Panc1 (cell line): ENCODE data around the gene CLMN.

ENCODE experiments used
- CTCF ChIP-seq: fragments of 450-650 bp; IDR thresholded peaks from 2 replicates; pipeline ENCODE4 v1.5.1; 2017; ENCODE audit warnings: mild to moderate bottlenecking
- POLR2AphosphoS5 ChIP-seq: IDR thresholded peaks from 2 replicates; pipeline ENCODE4 v1.6.1; 2012; ENCODE audit warnings: mild to moderate bottlenecking, low read depth, low read length, moderate library complexity
- TCF7L2 ChIP-seq: IDR thresholded peaks from 2 replicates; pipeline ENCODE4 v1.6.1; 2011; ENCODE audit warnings: mild to moderate bottlenecking, low read depth, low read length, inconsistent platforms

DNA sequence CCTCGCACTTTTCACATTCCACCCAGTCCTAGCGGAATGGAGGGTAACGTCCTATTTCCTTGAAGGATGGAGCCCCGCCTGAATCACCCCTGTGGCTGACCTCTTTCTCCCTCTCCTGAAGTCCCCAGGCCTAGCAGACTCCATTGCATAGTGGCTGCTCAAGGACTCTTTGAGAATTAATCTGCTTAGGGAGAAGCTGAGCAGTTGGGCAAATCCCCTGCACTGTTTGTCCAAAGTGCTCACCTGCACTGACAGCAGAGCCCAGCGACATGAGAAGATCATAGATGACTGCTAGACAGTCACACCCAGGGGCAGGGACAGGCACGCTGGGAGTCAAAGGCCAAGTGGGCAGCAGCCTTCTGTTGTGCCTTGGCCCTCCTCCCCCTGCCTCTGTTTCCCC lies 124.7 kb downstream of the CLMN start:
- TF ChIP-seq CTCF (no peak), TCF7L2 (no peak), POLR2AphosphoS5 (no peak)
